SIG-M5 treated with dmso at 0.1 percent for 504 hours (cell line): ENCODE measurements around the gene ATP5F1E.

Source experiments
- DNase-seq: peaks from one replicate; lab custom pipeline; 2025; ENCODE audit not compliant: unreplicated experiment; lab: John Stamatoyannopoulos, UW

Gene ATP5F1E

DNA sequence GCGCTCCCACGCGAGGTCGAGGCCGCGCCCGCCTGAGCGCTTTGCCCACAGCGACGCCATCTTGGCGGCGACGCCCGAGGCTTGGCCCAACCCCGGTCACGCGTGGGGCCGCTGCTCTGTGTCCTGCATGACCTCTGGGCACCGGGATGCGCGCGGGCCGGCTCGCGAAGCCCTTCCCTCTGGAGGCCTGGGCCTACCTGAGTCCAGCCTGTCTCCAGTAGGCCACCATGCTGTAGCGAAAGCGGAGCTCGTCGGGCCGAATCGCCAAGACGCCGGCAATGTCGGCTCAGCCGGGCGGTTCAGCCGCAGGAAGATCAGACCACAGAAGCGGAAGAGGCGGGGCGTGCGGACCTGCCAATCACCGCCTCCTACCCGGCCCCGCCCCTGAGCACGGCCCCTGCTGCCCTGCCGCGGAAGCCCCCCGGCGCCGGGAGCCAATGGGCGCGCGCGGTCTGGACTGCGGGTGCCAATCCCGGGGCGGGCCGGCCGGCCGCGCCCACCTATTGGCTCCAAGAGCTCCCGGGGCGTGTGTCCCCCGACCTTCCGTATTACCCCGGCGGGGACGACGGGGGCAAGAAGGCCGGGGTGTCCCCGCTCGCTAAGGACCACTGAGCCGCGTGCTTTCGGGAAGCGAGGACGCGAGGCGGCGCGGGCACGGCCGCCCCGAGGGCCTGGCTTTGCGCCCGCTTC, at the start of gene ATP5F1E:
TSS of gene ATP5F1E (minus strand) at position 313 of the 690 bp plus-strand sequence. CDS start at position 229, 84 bp downstream.
- peak; percentile 98 for DNase-seq

DNA sequence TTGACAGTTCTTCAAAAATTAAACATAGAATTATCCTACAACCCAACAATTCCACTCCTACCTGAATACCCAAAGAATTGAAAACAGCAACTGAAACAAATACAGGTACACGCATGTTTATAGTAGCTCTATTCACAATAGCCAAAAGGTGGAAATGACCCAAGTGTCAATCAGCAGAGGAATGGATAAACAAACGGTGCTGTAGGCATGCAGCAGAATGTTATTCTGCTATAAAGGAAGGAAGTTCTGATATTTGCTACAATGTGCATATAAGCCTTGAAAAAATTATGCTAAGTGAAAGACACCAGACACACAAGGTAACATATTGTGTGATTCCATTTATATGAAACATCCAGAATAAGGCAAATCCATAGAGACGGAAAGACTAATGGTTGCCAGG, 48.9 kb upstream of the ATP5F1E start:
- DNase-seq = no peak

DNA sequence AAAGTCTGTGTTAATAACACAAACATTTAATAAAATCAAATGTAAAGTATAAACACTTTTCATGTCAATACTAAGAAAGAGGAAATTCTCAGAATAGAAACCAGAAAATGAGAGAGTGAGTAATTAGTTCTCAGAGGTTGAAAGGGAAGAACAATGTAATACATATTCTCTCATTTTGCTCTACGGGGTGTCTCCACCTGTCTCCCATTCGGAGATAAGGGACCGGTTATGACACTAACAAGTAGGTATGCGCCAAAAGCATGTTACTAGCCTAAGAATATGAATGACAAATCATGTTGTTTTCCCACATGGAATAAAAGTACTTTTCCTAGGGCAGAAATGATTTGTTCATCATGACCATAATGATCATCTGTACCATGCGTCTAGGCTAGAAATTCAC, 46.1 kb upstream of the ATP5F1E start:
- DNase-seq = no peak

DNA sequence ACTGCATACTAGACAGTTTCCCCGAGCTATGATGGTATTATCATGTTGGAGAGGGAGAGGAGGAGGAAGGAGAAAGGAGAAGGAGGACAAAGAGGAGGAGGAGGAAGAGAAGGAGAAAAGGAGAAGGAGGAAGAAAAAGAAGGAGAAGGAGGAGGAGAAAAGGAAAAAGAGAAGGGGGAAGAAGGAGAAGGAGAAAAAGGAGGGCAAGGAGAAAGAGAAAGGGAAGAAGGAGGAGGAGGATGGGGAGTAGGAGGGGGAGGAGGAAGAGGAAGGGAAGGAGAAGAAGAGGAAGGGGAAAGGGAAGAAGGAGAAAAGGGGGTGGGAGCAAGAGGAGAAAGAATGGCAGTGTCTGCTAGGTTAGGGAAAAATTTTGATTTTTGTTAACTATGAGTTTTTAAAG, 45.6 kb upstream of the ATP5F1E start:
- DNase-seq = no peak

DNA sequence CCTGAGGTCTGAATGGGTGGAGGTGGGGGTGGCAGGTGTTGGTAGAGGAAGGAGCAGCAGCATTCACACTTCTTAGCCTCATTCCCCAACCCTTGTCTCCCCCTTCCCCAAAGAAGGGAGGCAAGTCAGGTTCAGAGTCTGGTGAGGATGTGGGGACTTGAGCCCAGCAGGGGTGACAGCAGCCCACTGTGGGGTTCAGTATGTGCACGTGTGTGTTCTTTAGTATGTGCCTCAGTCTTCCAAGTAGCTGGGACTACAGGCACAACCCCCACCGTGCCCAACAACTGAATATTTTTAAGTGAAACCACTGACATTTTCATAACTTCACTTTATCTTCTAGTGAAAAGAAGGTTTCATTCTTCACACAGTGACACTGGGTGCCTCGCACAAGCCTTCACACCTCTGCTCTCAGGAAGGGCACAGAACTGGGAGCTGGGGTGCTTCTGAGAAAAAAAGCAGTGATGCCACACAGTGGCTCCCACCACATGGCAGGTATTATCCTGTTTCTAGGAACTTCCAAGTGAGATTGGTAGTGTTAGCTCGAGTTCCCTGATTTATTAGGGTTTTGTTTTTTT, 43.9 kb upstream of the ATP5F1E start:
- DNase-seq = no peak

DNA sequence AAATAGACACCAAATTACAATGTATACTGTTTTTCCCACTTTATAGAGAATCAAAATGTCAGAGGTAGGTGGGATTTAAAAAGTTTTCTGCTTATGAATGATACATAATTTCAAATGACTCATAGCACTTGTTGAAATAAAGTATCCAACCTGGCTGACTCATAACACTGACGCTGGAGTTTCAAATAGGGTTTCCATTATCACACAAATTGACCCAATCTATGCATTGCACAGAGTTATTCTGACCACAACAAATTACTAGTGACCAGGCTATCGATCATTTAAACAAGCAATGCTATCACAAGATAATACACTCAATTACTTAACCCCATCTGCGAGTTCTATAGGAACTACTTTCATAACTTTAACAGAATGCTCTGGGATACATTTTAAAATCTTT, 42.3 kb upstream of the ATP5F1E start:
- no peak for DNase-seq

DNA sequence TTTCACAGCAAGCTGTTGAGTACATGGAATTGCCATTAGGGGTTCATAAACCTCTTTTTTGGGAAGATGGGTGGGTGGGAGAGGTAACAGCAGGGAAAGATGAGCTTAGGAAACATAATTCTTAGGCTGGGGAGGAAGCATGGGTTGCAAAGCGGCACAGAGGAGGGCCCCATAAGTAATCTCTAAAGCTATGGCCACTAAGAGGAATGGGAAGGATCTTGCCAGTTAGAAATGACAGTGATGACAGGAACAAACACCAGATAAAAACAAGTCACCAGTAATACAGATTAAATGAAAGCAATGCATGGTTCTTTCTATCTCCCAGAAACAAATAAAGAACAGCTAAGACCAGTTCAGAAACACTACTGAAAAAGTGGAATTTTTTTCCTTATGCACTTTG, 41.4 kb upstream of the ATP5F1E start:
- no peak for DNase-seq

DNA sequence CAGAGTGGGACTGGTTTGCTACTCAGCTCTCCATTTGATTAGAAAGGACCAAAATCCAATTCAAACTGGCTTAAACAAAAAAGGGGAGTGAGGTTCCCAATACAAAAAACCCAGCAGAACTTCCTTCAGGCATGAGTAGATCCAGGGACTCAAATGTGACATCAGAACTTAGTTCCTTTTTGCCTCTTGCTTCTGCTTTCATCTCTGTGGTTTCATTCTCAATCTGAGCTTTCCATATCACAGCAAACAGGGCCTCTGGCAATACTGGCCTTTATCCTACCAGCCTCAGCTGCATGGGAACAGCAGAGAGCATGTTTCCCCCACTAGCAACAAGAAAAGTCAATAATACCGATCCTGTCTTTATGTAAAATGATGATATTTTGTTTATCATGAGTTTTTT, 39.1 kb upstream of the ATP5F1E start:
- peak; percentile 46 for DNase-seq

DNA sequence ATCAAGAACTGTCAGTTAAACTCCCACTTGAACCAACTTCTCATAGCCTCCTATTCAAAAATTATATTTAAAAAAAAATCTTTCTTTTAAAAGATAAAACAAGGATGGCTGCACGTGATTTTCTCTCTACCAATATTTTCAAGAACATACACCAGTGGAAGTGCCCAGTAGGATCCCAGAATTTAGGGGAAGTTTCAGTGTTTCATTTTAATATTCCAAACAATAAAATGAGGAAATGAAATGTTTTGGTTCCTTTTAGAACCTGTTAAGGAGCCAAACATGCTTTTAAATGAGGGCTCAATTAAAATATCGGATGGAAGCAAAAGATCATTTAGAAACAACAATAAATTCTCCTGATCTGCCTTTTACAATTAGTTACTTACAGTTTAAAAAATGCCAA, 36.9 kb upstream of the ATP5F1E start:
- DNase-seq = no peak

DNA sequence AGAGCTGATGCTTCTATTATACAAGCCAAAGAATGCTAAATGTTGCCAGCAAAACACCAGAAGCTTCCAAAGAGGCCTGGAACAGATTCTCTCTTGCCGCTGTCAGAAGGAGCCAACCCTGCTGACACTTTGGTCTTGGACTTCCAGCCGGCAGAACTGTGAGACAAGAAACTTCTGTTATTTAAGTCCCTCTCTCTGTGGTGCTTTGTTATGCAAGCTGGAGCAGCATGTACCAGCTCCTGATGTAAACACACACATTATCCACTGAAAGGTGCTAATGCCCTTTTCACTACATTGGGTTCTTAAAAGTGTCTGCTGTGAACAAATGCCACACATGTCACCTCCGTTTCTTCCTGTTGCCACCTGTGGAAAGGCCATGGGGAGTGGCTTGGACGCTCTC, 36.4 kb upstream of the ATP5F1E start:
- DNase-seq = no peak

DNA sequence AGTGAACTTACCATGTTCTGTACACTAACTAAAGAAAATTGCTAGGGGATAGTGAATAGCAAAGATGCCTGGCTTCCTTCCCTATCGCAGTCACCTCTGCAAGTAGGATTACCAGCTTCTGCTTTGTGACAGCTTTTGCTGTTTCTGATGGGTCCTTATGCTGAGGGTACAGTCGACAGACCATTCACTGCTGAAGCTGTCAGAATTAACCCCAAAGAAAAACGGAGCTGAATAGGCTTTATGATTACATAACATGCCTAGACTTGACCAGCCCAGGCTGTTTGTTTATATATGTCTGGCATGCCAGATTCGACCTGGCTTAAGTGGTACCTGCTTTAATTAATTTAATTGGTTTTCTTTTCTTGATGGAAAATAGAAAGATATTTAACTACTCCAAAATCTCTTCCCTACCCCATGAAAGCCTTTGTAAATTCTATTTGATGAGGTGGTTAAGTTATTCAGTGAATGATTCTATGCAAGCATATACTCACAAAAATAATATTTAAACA, 32.1 kb upstream of the ATP5F1E start:
- no peak for DNase-seq

DNA sequence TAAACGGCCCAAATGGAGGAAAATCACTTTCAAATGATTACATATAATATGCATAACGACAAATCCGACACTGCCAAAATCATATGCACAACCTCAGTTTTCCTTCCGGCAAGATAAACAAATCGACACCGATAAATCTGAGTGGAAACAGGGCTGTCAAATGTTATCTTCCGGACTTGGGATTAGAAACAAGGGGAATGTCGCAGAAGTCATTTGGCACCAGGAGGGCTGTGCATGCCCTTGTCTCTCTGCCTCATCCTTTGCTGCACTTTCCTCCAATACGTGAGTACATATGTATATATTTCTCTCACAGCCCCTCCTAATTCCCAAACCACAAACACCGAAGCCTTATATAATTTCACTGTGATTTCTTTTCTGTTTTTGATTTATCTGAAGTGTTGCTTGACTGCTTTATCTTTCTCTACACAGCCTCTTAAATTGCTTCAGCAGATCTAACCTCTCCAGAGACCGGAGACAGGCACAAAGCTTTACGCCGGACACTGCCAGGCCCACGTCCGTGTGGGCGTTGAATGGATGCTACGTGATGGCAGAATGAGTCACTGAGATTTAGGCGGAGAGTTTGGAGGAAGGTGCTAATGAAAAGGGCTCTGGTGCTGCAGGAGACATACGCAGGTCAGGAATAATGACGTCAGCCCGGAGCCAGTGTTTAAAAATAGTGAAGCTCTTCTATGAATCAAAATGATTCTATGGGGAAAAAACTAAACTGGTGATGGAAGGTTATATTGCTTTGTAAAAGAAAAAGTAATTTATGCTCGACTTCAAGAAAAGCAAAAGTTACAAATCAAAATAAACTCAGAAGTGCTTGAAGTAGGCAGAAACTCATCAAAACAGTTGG, 31.5 kb upstream of the ATP5F1E start:
- no peak for DNase-seq

DNA sequence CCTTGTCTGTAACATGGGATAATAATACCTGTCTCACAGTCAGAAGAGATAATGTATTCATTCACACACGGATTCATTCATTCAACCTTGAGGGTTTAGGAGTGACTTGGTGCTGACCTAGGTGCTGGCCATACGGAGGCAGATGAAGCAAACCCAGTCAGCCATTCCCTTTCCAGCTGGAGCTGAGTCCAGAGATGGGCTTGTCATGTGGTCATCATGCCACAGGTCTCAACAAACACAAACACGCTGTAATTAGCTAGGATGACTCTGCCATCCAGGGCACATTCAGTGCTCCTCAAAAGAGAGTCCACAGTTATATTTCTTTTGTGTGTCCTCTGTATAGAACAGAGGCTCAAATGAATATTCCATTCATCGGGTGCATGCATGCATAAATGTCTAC, 29.9 kb upstream of the ATP5F1E start:
- no peak for DNase-seq

DNA sequence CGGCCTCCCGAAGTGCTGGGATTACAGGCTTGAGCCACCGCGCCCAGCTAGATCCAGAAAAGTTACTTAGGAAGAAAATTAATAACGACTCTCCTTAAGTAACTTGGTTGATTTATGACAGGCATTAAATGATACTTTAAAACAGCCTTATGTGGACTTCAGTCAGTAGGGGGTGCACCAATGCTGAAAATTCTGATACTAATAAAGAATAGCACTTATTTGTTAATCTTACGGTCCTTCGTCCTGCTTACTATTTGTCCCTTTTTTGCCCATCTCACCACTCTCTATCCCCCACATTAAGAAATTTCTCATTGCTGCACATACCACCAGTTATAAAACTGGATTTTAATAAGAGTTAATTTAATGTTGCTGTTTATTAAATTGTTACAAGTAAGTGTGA, 23.2 kb upstream of the ATP5F1E start:
- DNase-seq = peak; percentile 38

DNA sequence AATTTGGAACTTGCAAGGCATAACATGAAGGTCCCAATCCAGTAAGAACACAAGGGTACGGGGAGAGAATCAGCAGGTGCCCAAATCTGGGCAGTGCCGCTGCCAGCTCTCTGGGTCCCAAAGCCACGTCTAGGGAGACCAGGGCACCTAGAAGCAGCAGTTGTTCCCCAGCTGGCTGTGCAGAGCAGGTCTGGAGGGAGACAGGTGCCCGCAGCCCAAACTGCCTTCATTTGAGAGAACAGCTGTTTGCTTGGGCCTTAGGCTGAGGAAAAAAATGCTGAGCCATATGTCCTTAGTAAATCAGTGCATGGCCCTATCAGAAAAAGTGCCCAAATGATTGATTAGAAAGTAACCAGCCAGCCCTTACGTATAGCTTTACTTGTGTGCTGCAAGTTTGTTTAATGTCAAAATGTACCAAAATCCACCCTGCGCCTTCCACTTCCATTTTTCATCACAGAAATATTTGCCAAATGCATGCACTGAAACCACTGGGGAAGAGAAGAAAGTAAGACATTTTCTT, 19.6 kb upstream of the ATP5F1E start:
- DNase-seq = no peak

DNA sequence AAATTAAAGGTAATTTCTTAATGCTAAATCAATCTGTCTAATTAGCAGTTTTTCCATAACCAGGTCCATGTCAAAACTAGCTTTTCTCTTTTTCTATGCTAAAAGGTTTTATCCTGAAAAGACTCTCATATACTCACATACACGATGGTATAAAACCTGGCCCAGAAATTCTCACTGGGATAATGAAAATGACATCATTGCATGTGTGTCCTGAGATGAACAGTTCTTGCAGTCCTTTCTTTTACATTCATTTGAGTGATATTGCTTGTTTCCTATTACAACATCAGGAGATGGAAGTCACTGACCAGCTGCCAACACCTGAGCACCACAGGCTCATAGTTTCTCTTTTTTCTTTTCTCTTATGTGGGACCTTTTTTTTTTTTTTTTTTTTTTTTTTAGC, 18.3 kb upstream of the ATP5F1E start:
- no peak for DNase-seq

DNA sequence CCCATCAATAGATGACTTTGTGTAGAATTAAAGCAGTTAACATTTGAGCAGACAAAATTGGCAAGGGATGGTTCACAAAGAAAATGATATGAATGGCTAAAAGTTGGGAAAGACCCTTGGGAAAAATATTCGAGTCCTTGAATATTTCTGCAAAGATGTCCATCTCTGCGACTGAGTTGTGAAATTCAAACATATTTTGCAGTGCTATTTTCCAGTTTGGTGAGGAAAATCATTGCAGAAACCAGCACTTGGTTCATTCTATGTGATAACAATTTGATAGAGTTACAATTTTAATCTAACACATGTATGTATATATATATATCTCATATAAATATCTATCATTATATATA, 16.5 kb upstream of the ATP5F1E start:
- no peak for DNase-seq

DNA sequence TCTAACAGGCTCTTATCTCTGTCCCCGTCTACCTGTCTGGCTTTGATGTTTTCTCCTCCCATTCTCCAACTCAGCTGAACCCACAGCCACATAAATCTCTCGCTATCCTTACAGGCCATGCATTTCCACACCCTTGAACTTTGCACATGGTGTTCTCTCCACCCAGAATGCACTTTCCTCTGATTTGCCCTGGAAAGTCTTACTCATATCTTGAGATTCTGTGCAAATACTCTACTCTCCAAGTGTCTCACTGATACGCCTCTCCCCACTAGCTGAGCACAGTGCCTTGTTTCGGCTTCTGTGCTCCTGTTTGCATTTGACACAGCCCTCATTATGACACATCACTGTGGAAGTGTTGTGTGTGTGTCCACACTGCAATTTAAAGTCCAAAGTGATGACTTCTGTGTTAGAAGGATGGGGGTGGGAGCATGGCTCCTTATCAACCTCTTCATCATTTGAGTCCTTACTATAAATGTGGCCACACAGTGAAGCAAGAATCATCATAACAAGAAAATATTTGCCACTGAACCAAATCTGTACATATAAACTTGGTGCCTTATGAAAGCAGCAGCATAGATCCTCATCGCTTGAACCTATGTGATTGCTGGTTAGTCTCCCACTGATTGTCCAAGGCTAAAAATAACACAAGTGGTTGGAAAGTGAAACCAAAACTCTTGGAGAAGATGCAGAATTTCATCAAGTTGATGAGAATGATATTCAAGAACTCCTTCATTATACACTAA, 16.0 kb upstream of the ATP5F1E start:
- DNase-seq = peak; percentile 8

DNA sequence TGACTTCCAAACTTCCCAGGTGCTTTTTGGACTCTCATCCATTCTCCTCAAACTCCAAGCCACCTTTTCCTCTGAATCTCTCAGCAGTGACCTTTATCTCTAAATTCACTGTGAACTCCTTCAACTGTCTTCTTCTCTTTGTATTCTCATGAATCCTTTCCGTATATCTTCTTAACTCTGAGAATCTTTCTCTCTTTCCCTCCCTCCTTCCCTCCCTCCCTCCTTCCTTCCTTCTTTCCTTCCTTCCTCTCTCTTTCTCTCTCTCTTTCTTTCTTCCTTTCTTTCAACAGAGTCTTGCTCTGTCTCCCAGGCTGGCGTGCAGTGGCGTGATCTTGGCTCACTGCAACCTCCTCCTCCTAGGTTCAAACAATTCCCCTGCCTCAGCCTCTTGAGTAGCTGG, 14.7 kb upstream of the ATP5F1E start:
- DNase-seq = no peak

DNA sequence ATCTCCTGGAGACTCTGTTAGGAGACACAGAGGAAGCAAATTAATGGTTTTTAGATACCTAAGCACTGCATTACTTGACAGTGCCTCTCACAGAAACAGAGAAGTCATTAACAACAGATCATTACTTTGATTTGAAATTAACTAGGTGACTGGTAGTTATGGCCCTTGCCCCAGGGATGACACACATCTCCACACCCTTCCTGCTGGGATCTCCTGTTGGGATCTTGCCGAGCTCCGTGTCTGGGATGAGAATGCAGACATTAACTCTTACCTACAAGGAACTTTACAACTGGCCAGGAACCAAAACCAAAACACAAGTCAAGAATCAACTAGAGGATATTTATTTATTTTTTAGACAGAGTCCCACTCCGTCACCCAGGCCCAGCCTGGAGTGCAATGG, 12.7 kb upstream of the ATP5F1E start:
- DNase-seq = no peak

DNA sequence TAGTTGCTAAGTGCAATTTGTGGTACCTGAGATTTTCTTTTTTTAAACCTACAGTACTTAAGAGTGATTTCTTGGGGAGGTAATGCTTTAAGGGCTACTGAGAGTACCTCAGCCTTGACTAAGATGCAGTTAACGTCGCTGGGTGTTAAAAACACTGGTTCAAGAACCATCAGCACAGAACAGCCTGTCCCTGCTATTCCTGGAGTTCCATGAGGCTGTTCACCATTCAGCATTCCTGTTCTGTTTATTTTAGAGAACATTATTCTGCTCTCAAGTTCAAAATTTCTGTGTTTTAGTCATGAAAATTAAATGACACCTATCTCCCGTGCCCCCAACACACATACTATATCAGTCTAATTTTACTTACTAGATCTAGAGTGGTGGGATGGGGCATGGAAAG, 12.2 kb upstream of the ATP5F1E start:
- no peak for DNase-seq
